Left colon (tissue), 2 donors: ENCODE results near the gene LHFPL6. TPM values are rescaled to one million over a fixed set of nuclear protein-coding genes. Genes with fewer than 3 reads are reported as not detected.

Source experiments
- ATAC-seq: fragments of 200-7000 bp; cut with Tn5 transposase; one replicate; pipeline ENCODE4 v1.9.1; 2020; ENCODE audit warnings: mild to moderate bottlenecking, moderate library complexity
- DNase-seq, 2 donors: peaks; one replicate each; pipeline ENCODE4 v3.0.0-alpha.2; 2020
- intact Hi-C, 2 donors: fragments of 100-400 bp; cut with DNase I in 1 of 2; cut with micrococcal nuclease in 1 of 2; formaldehyde crosslinking; loops; one replicate each; pipeline versions ENCODE4 v1.11.2 to v1.14.0; 2022; cut with DNase I, micrococcal nuclease
- total RNA-seq, 2 donors: library from RNA; stranded (reverse); fragmentation: NEBNext Ultra II Directional; extraction: Animal tissue kit (Norgen Biotek cat#: 25700); gene quantifications; one replicate each; pipeline ENCODE4 v1.2.1, GENCODE V29; 2021
- donor health status: DM: no; HTN: no; CAD: no.
- donor health status: DM: yes; HTN: yes; CAD: no.

Gene LHFPL6
- total RNA-seq, 2 donors from 2014 or later, result 7.0 to 11.8 TPM

DNA sequence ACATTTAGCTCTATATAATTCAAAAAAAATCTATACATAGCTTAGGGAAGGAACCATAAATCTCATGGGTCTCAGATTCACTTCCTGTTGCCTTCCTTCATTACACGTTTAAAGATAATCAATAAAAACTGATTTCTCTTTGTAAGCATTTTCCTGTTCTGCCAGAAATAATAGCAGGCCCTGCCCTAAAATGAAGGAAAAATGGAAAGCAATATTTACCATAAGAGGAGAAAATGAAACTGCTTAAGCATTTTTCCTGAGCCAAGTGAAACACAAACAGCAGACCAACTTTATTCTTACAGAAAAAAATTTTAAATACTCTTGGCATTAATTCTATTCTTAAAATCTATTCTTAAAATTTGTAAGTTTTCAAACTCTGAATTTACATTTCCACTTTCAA lies 4.0 kb downstream of the LHFPL6 start:
- DNase-seq, result no peak

DNA sequence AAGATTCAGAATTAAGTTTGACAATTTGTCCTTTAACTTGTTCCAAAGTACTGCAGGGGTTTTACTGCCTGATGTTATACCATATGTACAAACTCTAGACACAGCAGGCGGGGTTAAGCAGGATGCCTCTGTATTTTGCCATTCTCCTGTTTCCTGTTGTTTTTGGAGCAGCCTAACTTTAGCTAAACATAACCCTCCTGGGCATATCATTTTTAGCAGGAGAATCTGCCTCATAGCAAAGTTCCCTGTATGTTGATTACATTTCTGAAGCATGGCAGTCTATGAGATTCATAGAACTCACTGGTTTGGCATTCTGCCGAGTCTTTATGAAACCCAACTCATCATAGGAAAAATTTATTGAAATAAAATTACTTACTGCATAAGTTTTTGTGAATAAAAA lies 5.2 kb downstream of the LHFPL6 start:
- ATAC-seq, result no peak
- intact Hi-C loops, result no loop called here

More for the DNA sequence above, 4.0 kb downstream of the LHFPL6 start:
- ATAC-seq, result no peak
- intact Hi-C loops, result no loop called here

DNA sequence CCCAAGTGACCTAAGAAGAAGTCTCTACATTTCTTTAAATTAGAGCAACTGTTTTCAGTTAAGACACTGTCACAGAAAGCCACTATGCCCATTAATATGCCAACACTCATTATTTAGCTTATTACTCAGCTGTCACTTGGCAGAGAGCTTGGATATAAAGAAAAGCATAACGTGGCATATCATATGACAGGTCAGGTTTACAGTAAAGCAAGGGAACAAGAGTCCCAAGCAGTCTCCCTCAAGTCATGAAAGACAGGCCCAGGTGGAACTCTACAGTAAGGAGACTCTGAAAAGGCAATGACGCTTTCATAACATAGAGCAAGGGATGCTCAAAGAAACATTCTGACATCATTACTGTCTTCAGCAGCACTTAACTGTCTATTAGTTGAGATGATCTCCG lies 6.3 kb downstream of the LHFPL6 start:
- intact Hi-C loops, result no loop called here

More for the DNA sequence above, 5.2 kb downstream of the LHFPL6 start:
- no peak for DNase-seq

DNA sequence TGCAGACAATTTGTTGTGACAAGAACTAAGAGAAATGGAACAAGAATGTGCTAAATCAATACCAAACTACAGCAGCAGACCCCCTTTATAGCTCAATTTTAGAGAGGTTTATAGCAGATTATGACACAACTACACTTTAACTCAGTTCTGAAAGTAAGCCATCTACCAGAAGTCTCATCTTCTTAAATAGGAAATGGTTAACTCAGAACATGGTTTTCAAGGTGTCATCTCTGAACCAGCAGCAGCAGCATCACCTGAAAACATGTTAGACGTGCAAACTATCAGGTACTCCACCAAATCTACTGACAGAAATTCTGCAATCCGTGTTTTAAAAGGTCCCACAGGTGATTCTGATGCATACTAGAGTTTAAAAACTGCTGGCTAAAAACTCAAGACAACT lies 6.8 kb downstream of the LHFPL6 start:
- intact Hi-C loops, result no loop called here
- no peak for DNase-seq
- ATAC-seq, result no peak

More for the DNA sequence above, 6.3 kb downstream of the LHFPL6 start:
- DNase-seq, result no peak
- ATAC-seq, result no peak

DNA sequence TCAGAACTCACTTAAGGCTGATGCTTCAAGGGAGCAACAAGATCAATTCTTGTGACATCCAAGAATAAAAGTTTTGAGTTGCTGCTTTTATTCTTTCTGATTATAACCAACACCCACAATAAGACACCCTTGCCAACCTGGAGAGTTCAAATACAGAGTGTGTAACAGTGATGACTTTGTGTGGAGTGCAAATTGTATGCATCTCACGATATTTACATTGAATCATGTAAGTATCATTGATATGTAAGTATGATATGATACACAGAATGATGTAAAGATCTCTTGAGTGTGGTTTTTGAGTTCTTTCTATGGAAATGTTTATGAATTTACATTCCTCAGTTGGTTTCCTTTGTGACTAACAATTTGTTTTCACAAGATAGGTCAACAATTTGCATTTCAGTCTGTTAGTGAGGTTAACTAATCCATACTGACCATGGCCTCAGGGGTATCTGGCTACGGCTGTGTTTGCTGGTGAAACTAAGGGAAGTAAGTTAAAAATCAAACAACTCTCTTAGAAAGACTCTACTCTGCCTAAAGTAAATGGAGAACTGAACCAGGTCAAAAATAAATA lies 12.4 kb downstream of the LHFPL6 start:
- DNase-seq (no peak), ATAC-seq (no peak)
- intact Hi-C loops, result no loop called here

DNA sequence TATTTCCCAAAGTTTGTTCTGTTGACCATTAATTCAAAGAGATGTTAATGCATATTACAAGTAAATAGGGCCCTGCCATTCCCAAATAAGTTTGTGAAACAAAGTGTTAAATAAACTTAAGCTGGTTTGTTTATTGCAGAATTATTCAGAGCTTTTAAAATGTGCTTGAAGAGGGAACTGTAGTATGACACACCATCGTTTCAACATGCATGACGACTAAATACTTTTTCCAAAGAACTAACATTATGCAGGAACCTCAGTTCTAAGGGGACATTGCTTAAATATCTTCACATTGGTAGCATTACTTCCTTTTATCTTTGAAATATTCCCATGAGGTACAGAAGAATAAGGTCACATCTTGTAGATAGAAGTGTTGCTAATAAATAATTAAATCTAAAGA lies 14.6 kb downstream of the LHFPL6 start:
- intact Hi-C loops, result no loop called here
- no peak for DNase-seq
- no peak for ATAC-seq

DNA sequence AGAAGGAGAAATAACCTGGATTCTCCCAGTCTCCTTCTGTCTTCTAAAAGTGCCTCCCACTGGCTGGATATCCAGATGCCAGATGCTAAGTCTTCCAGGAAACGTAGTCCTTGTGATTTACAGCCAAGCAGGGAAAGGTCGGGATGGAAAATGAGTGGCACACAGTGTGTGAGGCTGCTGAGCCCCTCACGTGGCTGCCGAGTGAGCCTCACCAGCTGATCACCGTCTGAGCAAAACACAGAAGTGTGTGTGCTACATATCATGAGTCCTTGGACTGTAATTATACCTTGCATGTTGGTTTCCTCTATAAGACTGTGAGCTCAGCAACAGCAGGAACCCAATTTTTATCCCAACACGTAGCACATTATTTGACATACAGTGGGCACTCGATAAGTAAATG lies 15.1 kb downstream of the LHFPL6 start:
- DNase-seq (no peak), ATAC-seq (no peak)
- intact Hi-C loops, result no loop called here

DNA sequence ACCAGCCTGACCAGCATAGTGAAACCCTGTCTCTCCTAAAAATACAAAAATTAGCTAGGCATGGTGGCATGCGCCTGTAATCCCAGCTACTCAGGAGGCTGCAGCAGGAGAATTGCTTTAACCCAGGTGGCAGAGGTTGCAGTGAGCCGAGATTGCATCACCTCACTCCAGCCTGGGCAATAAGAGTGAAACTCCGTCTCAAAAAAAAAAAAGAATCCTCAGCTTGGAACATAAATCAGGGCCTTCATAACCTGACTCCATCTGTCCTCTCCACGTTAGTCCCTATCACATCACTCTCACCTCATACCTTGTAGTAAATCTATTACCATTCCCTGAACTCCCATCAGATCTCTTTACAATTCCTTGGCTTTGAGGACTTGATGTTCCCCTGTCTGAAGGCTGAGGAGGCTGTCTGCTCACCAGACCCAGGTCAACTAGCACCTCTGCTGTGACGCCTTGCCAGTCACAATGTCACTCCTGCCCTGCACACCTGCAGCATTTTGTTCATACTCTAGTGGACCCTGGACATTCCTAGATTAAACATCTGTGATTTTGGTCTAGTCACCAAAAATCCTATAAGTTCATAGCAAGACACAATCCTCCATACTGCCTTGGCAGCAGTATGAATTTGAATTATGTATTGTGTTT lies 15.9 kb downstream of the LHFPL6 start:
- no peak for ATAC-seq

DNA sequence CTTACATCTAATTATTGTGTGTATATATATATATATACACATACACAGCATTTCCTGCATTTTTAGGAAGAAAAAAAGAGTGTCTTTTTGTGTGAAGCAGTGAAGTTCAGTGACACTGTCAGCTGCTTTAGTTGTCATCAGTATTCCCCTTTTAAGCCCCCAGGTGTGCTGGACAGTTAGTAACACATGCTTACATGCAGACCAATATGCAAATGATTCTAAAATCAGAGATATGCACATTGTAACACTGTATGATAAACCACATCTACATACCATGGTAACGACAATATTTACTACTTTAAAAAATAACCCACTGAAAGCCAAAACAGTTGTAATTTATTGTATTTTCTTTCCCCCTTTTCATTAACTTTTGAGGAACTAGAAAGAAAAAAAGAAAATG lies 16.8 kb downstream of the LHFPL6 start:
- intact Hi-C loops, result no loop called here
- DNase-seq, result no peak
- ATAC-seq, result no peak

More for the DNA sequence above, 15.9 kb downstream of the LHFPL6 start:
- intact Hi-C loops, result no loop called here
- DNase-seq, result no peak

DNA sequence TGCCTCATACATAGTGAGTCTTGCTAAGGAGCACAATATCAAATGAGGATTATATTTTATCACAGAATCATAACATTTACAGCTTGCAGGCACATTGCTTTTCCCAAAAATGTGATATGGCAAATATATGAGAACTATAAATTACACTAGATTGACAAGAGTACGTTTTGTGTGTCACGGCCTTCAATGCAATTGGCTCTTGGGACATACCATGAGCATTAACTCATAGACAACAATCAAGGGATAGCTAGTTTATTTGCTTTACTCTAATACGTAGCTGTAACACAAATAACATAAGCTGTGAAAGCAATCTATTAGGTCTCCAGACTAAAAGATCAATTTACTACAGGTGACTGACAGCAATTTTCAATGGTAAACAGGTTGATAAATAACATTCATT lies 17.8 kb downstream of the LHFPL6 start:
- no peak for ATAC-seq
- DNase-seq, result no peak
- intact Hi-C loops, result no loop called here

DNA sequence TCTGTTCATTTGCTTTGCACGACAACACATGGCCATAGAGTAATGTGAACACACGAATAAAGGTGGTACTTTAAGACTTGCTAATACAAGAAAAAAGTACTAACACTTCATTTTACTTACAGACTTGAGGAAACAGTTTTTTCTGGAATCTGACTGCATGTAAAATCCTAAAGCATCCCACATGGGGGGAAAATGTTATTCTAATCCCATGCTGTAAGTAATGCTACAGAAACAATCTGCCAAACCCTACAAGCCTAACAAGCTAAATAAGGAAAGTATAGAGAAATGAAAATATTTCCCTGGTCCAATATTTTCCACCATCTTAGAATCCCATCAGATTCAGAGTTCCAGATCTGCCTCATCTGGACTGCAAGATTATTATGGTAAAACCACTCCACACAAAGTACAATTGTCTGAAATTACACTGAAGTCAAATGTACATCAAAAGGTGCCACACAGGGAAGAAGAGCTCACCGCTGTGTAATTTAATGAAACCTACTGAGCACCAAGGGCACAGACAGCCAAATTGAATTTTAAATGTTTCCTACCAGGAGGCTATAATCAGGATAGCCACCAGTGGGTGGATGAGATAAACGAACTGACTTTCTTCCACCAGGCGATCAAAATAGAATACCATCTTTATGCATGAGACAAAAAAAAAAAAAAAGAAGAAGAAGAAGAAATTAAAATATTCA lies 22.0 kb downstream of the LHFPL6 start:
- intact Hi-C loops, result no loop called here
- ATAC-seq, result no peak
- no peak for DNase-seq

DNA sequence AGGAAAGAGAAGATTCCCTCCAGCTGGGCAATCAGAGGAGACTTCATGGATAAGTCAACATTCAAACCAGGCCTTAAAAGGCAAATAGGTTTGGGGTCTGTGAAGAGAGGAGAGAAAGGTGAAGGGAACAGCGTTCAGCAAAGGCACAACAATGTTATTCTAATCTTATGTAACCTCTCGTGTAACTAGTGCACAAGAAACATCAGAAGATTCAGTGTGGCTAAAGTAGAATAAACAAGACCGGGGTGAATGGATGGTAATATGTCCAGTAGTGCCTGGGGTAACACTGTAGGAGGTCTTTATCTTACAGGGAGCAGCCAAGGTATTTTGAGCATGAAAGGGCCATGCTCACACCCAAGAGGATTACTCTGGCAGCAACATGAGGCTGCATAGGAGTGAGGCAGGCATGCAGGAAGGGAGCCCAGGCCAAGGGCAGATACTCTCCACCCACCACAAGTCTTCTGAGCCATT lies 24.1 kb downstream of the LHFPL6 start:
- DNase-seq, result no peak
- intact Hi-C loops, result no loop called here
- ATAC-seq, result no peak

DNA sequence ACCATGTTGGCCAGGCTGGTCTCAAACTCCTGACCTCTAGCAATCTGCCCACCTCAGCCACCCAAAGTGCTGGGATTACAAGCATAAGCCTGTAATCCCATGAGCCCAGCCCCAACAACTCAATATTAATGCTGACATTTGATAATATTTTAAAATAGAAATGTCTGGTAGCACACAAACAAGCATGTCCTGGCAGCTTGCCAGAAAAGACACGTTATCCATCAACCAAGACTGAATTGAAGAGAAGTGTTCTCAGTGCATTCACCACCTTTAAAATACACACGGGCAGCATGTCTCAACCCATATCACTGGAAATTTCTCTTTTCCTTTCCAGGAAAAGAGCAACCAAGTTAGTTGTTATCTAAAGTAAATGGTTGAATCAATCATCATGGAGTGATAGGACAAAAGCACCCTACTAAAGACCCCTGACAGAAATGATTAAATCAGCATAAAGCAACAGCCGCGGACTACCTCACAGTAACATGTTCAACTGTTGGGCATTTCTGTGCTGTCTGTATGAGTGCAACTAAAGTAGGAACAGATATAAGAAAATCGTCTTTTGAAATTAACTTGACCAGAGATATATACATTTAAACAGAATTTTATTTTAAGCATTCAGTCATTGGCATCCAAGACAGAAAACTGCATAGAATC lies 25.0 kb downstream of the LHFPL6 start:
- ATAC-seq (no peak), DNase-seq (no peak)
- intact Hi-C loops, result no loop called here

DNA sequence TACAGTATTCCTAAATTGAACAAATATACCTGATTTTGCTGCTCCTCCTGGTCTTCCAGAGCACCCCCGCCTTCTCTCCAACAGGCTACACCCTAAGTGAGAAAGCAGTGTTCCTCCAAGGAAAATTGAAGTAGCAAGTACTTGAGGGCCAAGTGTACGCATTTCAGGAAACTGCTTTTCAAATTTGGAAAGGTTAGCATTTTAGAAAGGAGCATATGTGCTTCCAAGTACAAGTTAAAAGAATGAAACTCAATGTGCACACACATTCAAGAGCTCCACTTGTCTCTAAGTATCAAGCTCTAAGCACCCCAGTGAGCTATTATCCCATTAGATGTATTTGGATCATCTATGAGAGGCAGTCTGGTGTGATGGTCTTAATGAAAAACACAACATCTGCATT lies 25.8 kb downstream of the LHFPL6 start:
- ATAC-seq, result no peak
- intact Hi-C loops, result no loop called here
- no peak for DNase-seq

DNA sequence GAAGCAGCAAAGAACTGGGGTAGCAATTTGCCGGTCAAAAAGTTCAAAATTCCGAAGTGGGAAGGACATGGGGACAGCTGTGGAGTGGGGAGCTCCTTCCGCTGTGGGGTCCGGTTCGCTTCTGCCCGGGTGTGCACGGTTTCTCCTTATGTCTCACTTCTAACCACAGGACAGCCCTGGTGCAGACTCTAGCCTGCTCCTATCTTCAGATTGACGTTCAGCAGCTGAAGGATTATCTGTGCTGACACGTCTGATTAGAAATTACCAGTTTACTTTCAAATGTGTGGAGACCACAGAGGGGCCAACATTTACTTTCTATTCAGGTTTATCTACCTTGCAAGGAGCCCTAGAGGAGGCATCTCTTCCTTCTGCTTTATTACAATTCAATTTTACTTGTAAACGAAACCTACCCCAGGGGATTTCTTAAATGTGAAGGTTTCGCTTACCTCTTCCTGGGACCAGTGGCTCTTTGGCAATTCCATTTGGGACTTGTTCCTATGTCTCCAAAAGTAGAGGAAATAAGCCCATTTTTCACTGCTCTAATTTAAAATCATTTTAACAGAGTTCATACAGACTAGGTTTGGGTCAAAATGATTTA lies 27.3 kb downstream of the LHFPL6 start:
- intact Hi-C loops, result no loop called here
- DNase-seq (no peak), ATAC-seq (no peak)

DNA sequence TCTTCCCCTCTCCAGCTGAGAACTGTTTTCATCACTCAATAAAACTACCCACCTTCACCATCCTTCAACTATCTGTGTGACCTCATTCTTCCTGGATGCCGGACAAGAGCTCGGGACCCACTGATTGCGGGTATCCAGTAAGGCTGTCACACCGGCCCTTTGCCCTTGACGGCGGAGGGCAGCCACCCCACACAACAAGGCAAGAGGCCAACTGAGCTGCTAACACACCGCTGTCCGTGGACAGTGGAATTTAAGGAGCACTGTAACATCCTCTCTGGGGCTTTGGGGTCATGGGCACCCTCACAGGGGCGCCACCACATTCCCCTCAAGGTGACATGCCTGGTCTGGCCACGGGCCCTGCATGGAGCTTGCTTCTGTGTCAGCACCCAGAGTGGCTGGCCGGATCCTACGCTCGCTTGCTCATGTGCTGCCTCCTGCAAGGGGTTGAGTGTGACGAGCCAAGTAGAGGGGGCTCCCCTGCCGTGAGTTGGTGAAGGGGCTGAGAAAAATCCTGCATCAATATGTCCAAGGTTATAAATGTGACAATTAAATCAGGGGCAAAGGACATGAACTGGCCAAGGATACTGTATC lies 31.4 kb downstream of the LHFPL6 start:
- intact Hi-C loops, result no loop called here
- DNase-seq (no peak), ATAC-seq (no peak)

DNA sequence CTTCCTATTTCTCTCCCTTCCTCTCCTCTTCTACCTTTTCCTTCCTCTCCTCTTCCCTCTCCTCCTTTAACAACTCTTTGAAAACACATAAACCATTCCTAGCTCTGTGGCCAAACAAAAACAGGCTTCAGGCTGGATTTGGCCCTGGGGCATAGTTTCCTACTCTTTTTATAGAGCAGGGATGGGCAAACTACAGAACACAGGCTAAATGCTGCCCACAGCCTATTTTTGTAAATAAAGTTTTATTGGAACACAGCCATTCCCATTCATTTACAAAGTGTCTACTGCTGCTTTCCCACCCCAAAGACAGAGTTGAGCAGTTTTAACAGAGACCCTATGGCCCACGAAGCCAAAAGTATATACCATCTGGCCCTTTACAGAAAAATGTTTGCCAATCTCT lies 35.4 kb downstream of the LHFPL6 start:
- intact Hi-C loops, result no loop called here
- DNase-seq, result no peak
- no peak for ATAC-seq

DNA sequence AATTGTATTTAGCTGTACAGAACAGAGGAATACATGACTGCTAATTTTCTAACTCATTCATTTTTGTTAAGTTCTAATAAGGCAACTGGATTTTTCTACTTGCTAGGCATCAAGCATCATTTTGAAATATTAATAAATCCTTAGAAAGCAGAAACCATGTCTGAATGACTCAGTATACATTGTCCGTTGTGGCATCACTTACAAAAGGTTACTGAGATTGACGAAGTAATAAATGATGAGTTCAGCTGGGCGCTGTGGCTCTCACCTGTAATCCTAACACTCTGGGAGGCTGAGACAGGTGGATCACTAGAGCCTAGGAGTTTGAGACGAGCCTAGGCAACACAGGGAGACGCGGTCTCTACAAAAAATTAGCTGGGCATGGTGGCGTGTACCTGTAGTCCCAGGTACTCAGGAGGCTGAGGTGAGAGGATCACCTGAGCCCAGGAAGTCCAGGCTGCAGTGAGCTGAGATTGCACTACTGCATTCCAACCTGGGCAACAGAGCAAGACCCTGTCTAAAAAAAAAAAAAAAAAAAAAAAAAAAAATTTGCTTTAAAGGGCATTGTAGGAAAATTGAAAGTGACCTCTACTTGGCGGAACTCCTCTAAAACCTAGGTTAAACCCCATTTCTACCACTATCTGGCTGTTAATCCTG lies 36.6 kb downstream of the LHFPL6 start:
- intact Hi-C loops, result no loop called here

More for the DNA sequence above, 36.6 kb downstream of the LHFPL6 start:
- DNase-seq, result no peak
- no peak for ATAC-seq
